T-helper 1 cell treated with Interleukin-12 subunit alpha and Interleukin-12 subunit beta and Interleukin-4 antibody, amounts not matched to agents 30 μg/mL and 1 μg/mL, for 36 hours (primary cell): ENCODE data around the gene FBXL19.

Source experiments
- H3K27ac Mint-ChIP-seq: one replicate; pipeline ENCODE4 v1.8.0; 2021; ENCODE audit warnings: mild to moderate bottlenecking, mixed read lengths
- H3K27me3 Mint-ChIP-seq: one replicate; pipeline ENCODE4 v1.8.0; 2021; ENCODE audit warnings: low read depth, mixed read lengths
- H3K36me3 Mint-ChIP-seq: one replicate; pipeline ENCODE4 v1.8.0; 2021; ENCODE audit warnings: low read depth, mixed read lengths
- H3K4me1 Mint-ChIP-seq: one replicate; pipeline ENCODE4 v1.8.0; 2021; ENCODE audit warnings: low read depth, mixed read lengths
- H3K4me3 Mint-ChIP-seq: one replicate; pipeline ENCODE4 v1.8.0; 2021; ENCODE audit warnings: mild to moderate bottlenecking, moderate library complexity, mixed read lengths
- H3K9me3 Mint-ChIP-seq: one replicate; pipeline ENCODE4 v1.8.0; 2021; ENCODE audit warnings: mixed read lengths

FBXL19 gene

GRCh38 chr16:30985401-30986128, 62.2 kb downstream of the FBXL19 start:
- Mint-ChIP-seq H3K27me3 (no peaks in the 10 kb centered on the region), H3K36me3 (peaks cover 13% of the 10 kb centered on the region), H3K4me1 (peaks cover 4% of the 10 kb centered on the region), H3K4me3 (peak overlapping the region; percentile 37), H3K9me3 (no peaks in the 10 kb centered on the region), H3K27ac (no peak overlapping the region)

DNA sequence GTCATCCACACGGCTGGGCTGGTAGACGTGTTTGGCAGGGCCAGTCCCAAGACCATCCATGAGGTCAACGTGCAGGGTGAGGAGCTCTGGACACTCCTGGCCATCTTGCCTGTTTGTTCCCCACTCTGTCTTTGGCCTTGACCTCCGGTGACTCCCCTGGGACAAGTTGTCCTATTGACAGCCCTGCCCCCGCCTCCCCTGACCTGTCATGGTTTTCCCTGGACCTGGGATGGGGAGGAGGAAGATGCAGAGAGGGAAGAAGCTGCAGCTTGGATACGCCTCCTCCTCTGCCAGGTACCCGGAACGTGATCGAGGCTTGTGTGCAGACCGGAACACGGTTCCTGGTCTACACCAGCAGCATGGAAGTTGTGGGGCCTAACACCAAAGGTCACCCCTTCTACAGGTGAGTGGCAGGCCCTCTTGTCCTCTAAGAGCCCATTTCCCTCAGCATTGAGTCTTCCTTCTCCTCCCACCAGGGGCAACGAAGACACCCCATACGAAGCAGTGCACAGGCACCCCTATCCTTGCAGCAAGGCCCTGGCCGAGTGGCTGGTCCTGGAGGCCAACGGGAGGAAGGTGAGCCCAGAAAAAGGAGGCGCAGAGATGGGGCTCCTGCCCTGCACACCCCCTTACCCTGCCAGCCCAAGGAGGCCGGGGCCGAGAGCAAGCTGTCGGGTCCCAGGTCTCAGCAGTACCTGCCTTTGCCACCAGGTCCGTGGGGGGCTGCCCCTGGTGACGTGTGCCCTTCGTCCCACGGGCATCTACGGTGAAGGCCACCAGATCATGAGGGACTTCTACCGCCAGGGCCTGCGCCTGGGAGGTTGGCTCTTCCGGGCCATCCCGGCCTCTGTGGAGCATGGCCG, 63.0 kb downstream of the FBXL19 start:
- Mint-ChIP-seq H3K27me3 (no peaks in the 10 kb centered on the region), H3K4me3 (no peak overlapping the region), H3K27ac (no peak overlapping the region), H3K36me3 (peaks cover 10% of the 10 kb centered on the region), H3K9me3 (no peaks in the 10 kb centered on the region), H3K4me1 (peaks cover 4% of the 10 kb centered on the region)

DNA sequence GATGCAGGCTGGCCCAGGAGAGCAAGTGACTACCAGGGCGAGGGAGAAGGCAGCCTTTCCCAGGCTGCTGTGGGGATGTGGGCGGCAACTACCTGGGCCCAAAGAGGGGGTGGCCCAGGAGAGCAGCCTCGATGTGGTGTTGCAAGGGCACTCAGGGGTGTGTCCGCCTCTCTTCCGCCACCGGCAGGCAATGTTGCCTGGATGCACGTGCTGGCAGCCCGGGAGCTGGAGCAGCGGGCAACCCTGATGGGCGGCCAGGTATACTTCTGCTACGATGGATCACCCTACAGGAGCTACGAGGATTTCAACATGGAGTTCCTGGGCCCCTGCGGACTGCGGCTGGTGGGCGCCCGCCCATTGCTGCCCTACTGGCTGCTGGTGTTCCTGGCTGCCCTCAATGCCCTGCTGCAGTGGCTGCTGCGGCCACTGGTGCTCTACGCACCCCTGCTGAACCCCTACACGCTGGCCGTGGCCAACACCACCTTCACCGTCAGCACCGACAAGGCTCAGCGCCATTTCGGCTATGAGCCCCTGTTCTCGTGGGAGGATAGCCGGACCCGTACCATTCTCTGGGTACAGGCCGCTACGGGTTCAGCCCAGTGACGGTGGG, 64.3 kb downstream of the FBXL19 start:
- no peak overlapping the region for H3K4me3 Mint-ChIP-seq
- H3K36me3 Mint-ChIP-seq: peaks cover 8% of the 10 kb centered on the region
- peaks cover 5% of the 10 kb centered on the region for H3K4me1 Mint-ChIP-seq
- no peaks in the 10 kb centered on the region for H3K9me3 Mint-ChIP-seq
- no peak overlapping the region for H3K27ac Mint-ChIP-seq
- H3K27me3 Mint-ChIP-seq: no peaks in the 10 kb centered on the region

DNA sequence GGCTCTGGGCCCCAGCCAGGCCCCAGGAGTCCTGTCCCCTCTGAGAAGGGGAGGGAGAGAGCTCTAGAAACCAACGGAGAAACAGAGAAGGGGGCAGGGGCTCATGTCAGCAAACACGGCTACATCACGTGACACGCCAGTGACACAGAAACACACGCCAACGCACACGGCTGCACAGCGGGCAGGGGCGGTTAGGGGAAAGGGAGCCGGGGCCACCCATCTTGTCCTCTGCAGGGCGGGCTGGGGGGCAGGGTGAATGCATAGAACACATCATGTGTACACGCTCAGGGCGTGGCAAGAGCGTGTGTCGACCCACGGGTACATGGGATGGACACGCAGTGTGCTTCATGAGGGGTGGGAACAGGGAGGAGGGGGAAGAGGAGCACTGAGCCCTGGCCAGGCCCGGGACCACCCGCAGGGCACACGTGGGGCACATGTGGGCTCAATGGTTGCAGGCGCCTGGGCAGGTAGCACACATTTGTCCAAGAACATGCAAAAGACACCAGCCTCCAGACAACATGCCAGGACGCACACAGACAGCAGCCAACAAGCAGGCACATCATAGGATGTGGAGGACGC, 66.2 kb downstream of the FBXL19 start:
- peaks cover 5% of the 10 kb centered on the region for H3K4me1 Mint-ChIP-seq
- H3K4me3 Mint-ChIP-seq: no peak overlapping the region
- H3K36me3 Mint-ChIP-seq: no peaks in the 10 kb centered on the region
- no peaks in the 10 kb centered on the region for H3K27me3 Mint-ChIP-seq
- no peak overlapping the region for H3K27ac Mint-ChIP-seq
- no peaks in the 10 kb centered on the region for H3K9me3 Mint-ChIP-seq

DNA sequence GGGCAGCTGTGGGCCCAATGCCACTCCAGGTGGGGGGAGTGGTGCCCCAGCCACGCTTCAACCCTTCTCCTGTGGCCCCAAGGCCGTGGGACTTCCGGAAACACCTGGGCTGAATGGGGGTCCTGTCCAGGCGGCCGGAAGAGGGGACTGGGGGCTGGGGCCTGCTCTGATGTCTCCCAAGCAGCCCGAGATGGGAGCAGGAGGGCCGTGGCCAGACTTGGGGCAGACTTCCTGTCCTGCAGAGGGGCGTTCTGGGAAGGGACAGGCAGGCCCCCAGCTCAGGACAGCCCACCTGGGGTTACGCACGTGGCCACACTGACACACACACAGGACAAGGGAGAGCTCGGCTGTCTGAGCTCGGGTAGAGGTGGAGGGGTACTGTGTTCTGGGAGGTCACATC, 66.7 kb downstream of the FBXL19 start:
- peaks cover 5% of the 10 kb centered on the region for H3K4me1 Mint-ChIP-seq
- H3K4me3 Mint-ChIP-seq: no peak overlapping the region
- no peaks in the 10 kb centered on the region for H3K9me3 Mint-ChIP-seq
- H3K27me3 Mint-ChIP-seq: no peaks in the 10 kb centered on the region
- H3K36me3 Mint-ChIP-seq: no peaks in the 10 kb centered on the region
- H3K27ac Mint-ChIP-seq: no peak overlapping the region

DNA sequence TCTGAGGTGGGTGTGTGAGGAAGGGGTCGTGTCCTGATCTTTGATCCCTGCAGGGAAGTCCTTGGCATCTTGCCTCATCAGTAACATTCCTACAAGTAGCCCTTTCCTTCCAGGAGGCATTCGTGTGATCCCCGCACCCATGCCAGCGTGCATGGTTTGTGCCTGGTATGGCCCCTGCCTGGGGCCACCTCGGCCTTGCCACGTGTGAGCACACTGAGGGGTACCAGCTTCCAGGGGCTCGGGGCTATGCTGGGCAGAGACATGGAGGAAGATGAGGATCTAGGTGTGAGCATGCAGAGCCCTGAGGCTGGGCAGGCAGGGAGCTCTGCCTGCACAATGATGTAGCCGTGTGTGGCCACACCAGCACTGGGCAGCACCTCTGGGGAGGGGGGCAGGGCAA, 67.7 kb downstream of the FBXL19 start:
- Mint-ChIP-seq H3K4me3 (no peak overlapping the region), H3K27me3 (no peaks in the 10 kb centered on the region), H3K27ac (peak overlapping the region; percentile 26), H3K9me3 (no peaks in the 10 kb centered on the region), H3K36me3 (no peaks in the 10 kb centered on the region), H3K4me1 (peaks cover 2% of the 10 kb centered on the region)

GRCh38 chr16:30992276-30992780, 69.0 kb downstream of the FBXL19 start:
- H3K9me3 Mint-ChIP-seq: no peaks in the 10 kb centered on the region
- H3K4me1 Mint-ChIP-seq: peaks cover 8% of the 10 kb centered on the region
- H3K4me3 Mint-ChIP-seq: no peak overlapping the region
- H3K27ac Mint-ChIP-seq: no peak overlapping the region
- no peaks in the 10 kb centered on the region for H3K36me3 Mint-ChIP-seq
- H3K27me3 Mint-ChIP-seq: no peaks in the 10 kb centered on the region

DNA sequence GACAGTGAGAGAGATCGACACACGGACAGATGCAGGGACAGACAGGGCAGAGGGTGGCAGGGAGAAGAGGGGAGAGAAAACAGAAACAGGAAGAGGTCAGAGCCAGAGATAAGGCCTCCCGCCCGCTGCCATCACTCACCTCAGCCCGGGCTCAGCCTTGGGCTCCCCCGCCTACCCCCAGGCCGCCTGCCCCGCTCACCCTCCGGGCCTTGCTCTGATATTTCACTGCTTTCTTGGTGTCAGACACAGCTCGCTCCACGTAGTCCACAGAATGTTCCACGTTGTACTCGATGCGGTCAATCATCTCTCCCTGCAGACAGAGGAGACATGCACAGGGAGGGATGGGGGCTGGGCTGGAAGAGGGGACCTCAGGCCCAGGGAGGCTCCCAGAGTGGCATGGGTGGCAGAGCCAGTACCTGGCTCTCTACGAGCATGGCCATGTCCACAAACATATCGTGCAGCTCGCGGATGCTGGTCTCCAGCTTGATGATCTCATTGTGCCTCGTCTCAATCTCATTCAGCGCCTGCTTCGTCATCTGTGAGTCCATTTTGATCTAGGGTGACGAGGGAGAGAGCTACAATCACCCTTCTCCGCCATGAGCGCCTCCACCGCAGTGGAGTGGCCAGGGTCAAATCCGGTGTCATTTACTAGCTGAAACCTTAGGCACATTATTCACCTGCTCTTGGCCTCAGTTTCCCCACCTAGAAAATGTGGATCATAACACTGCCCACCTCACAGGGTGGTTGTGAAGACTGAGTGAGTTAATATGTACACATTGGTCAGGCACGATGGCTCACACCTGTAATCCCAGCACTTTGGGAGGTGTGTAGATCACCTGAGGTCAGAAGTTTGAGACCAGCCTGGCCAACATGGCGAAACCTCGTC, 69.8 kb downstream of the FBXL19 start:
- peaks cover 8% of the 10 kb centered on the region for H3K4me1 Mint-ChIP-seq
- no peak overlapping the region for H3K27ac Mint-ChIP-seq
- no peaks in the 10 kb centered on the region for H3K27me3 Mint-ChIP-seq
- H3K4me3 Mint-ChIP-seq: no peak overlapping the region
- no peaks in the 10 kb centered on the region for H3K9me3 Mint-ChIP-seq
- H3K36me3 Mint-ChIP-seq: no peaks in the 10 kb centered on the region

- no peak overlapping the region for H3K27ac Mint-ChIP-seq
- peaks cover 8% of the 10 kb centered on the region for H3K4me1 Mint-ChIP-seq
- H3K4me3 Mint-ChIP-seq: peak overlapping the region; percentile 56
- H3K9me3 Mint-ChIP-seq: no peaks in the 10 kb centered on the region
- no peaks in the 10 kb centered on the region for H3K36me3 Mint-ChIP-seq
- no peaks in the 10 kb centered on the region for H3K27me3 Mint-ChIP-seq
These were observed 72.6 kb downstream of the FBXL19 start for GRCh38 chr16:30995927-30996323.

DNA sequence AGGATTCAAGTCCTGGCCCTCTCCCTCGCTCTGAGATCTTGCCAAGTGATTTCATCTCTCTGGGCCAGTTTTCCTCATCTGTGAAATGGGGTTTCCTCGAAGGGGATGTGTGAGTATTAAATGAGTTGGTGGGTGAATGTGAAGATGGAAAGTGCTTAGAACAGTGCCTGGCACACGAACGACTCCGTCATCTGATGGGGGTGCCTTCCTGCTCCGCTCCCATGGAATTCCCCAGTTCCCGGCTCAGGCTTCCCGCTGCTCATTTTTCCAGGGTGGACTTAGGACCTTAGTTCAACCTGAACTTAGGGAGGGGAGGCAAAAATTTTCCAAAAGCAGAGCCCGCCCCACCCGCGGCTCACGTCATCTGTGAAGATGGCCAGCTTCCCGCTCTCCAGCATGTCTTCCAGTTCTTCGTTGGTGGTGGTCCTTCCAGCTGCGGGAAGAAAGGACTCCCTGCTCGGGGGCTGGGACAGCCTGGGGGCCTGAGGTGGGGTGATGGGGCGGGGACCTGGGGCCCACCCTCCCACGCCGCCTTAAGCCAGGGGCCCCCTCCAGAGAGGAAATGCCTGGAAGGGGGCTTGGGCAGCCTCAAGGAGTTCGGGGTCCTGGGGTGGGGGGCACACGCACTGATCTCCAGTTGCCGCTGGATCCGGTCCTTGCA, 73.1 kb downstream of the FBXL19 start:
- no peaks in the 10 kb centered on the region for H3K27me3 Mint-ChIP-seq
- H3K4me1 Mint-ChIP-seq: peaks cover 8% of the 10 kb centered on the region
- peak overlapping the region; percentile 81 for H3K27ac Mint-ChIP-seq
- no peaks in the 10 kb centered on the region for H3K9me3 Mint-ChIP-seq
- no peaks in the 10 kb centered on the region for H3K36me3 Mint-ChIP-seq
- peak overlapping the region; percentile 80 for H3K4me3 Mint-ChIP-seq

DNA sequence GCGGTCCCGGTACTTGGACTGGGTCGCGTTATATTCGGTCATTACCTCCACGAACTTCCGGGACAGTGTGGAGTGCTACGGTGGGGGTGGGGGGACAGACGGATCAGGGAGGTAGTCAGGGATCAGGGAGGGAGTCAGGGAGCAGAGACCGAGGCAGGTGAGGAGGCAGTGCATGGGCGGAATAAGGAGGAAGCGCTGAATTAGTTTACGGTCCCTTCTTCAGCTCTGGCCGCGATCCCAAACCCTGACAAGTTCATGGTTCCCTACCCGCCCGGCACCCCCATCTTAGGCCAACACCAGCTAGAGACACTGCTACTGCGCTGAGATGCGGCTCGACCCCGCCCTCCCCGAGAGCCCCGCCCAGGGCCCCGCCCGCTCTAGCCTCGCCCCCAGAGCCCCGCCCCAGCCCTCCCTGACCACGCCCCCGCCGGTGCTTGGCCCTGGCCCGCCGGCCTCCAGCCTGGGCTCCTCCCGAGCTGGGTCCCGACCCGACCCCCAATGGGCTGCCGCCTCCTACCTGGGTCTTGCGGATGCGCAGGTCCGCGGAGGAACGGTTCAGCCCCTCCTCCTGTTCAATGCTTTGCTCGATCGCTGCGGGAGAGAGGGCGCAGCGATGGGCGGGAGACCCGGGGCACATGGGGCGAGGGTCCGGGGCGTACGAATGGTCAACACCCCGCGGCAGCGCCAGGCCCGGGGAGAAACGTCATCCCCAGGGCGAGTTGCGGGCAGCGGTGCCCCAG, 73.8 kb downstream of the FBXL19 start:
- H3K36me3 Mint-ChIP-seq: no peaks in the 10 kb centered on the region
- H3K27me3 Mint-ChIP-seq: no peaks in the 10 kb centered on the region
- peak overlapping the region; percentile 81 for H3K27ac Mint-ChIP-seq
- peak overlapping the region; percentile 80 for H3K4me3 Mint-ChIP-seq
- peaks cover 8% of the 10 kb centered on the region for H3K4me1 Mint-ChIP-seq
- H3K9me3 Mint-ChIP-seq: no peaks in the 10 kb centered on the region

DNA sequence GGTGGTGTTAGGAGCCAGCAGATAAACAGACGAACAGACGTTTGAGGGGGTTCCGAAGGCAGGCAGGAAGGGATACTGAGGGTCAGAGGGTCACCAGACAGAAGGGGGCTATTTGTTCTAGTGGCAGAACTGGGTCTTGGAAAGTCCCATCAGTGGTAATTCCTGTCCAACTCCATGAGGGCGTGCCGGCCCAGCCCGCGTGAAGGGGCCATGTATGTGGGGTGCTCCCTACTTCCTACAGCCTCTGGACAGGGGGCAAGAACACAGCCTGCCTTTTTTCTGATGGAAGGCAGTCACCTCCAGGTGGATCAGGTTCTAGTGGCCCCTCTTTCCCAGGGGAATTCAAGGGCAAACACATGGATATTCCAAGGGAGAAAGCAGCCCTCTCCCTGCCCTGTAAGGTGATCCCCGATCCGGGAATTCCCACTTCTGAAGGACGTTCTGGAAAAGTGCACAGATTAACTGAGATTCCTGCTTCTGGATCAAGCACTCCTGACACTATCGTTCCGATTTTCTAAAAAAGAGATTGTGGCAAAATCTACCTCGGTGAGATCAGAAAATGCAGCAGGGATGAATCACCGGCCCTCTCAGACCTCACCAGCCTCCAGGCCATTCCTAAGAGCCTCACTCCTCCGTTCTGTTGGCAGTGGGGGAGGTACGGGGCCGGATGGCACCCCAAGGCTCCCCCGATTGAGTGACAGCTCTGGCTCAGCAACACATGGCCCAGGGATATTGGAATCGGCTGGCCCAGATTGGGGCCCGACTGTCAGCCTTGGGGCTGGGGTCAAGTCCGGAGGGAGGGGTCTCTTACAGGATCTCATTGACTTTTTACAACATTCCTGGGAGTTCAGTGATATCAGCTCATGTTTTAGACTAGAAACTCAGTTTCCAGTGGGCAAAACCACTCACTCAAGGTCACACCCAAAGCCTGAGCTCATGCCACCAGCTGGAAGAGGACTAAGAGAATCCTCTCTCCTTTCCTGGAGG, 74.6 kb downstream of the FBXL19 start:
- Mint-ChIP-seq H3K4me1 (peaks cover 6% of the 10 kb centered on the region), H3K27ac (no peak overlapping the region), H3K27me3 (no peaks in the 10 kb centered on the region), H3K36me3 (no peaks in the 10 kb centered on the region), H3K9me3 (no peaks in the 10 kb centered on the region), H3K4me3 (peak overlapping the region; percentile 53)
